ENCODE data around the gene MIA.

MIA gene

GRCh38 chr19:40800339-40800996 lies 25.1 kb downstream of the MIA start:
- H3K9me3 ChIP-seq (ENCODE audit: severe bottlenecking) = no peaks in the 10 kb centered on the region
- TF ChIP-seq, protein P1, sequence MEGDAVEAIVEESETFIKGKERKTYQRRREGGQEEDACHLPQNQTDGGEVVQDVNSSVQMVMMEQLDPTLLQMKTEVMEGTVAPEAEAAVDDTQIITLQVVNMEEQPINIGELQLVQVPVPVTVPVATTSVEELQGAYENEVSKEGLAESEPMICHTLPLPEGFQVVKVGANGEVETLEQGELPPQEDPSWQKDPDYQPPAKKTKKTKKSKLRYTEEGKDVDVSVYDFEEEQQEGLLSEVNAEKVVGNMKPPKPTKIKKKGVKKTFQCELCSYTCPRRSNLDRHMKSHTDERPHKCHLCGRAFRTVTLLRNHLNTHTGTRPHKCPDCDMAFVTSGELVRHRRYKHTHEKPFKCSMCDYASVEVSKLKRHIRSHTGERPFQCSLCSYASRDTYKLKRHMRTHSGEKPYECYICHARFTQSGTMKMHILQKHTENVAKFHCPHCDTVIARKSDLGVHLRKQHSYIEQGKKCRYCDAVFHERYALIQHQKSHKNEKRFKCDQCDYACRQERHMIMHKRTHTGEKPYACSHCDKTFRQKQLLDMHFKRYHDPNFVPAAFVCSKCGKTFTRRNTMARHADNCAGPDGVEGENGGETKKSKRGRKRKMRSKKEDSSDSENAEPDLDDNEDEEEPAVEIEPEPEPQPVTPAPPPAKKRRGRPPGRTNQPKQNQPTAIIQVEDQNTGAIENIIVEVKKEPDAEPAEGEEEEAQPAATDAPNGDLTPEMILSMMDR (IDR thresholded peaks at IDR 0.05; ENCODE audit: poor library complexity, severe bottlenecking) = no peak
- DNase-seq (ENCODE audit: low spot score) (no peak), ATAC-seq (ENCODE audit: low read depth) (no peak)
- peak overlapping the region; percentile 79 for H3K27ac ChIP-seq (ENCODE audit: poor library complexity, severe bottlenecking)
- peaks cover 46% of the 10 kb centered on the region for H3K36me3 ChIP-seq (ENCODE audit: low read depth)
- H3K4me3 ChIP-seq (ENCODE audit: severe bottlenecking) = peak overlapping the region; percentile 98
- H3K4me1 ChIP-seq (ENCODE audit: insufficient read depth, poor library complexity, severe bottlenecking) = peaks cover 31% of the 10 kb centered on the region
- no peaks in the 10 kb centered on the region for H3K27me3 ChIP-seq (ENCODE audit: insufficient read depth, poor library complexity, severe bottlenecking)

- Histone ChIP-seq H3K9me3 (ENCODE audit: severe bottlenecking) (no peaks in the 10 kb centered on the region), H3K36me3 (ENCODE audit: low read depth) (peaks cover 51% of the 10 kb centered on the region), H3K4me1 (ENCODE audit: insufficient read depth, poor library complexity, severe bottlenecking) (peaks cover 31% of the 10 kb centered on the region), H3K27ac (ENCODE audit: poor library complexity, severe bottlenecking) (no peak overlapping the region), H3K27me3 (ENCODE audit: insufficient read depth, poor library complexity, severe bottlenecking) (no peaks in the 10 kb centered on the region), H3K4me3 (ENCODE audit: severe bottlenecking) (no peak overlapping the region)
- ATAC-seq (ENCODE audit: low read depth) (no peak), DNase-seq (ENCODE audit: low spot score) (no peak)
- TF ChIP-seq, protein P1 (IDR thresholded peaks at IDR 0.05; ENCODE audit: poor library complexity, severe bottlenecking) = no peak
These were observed 25.7 kb downstream of the MIA start for GRCh38 chr19:40800997-40801377.

- DNase-seq (ENCODE audit: low spot score) (no peak), ATAC-seq (ENCODE audit: low read depth) (no peak)
- no peaks in the 10 kb centered on the region for H3K9me3 ChIP-seq (ENCODE audit: severe bottlenecking)
- H3K27me3 ChIP-seq (ENCODE audit: insufficient read depth, poor library complexity, severe bottlenecking) = no peaks in the 10 kb centered on the region
- TF ChIP-seq, protein P1 (IDR thresholded peaks at IDR 0.05; ENCODE audit: poor library complexity, severe bottlenecking) = no peak
- H3K4me1 ChIP-seq (ENCODE audit: insufficient read depth, poor library complexity, severe bottlenecking) = peaks cover 31% of the 10 kb centered on the region
- peak overlapping the region; percentile 18 for H3K27ac ChIP-seq (ENCODE audit: poor library complexity, severe bottlenecking)
- H3K4me3 ChIP-seq (ENCODE audit: severe bottlenecking) = no peak overlapping the region
- peaks cover 56% of the 10 kb centered on the region for H3K36me3 ChIP-seq (ENCODE audit: low read depth)
These were observed 26.3 kb downstream of the MIA start for GRCh38 chr19:40801426-40802299.

DNA sequence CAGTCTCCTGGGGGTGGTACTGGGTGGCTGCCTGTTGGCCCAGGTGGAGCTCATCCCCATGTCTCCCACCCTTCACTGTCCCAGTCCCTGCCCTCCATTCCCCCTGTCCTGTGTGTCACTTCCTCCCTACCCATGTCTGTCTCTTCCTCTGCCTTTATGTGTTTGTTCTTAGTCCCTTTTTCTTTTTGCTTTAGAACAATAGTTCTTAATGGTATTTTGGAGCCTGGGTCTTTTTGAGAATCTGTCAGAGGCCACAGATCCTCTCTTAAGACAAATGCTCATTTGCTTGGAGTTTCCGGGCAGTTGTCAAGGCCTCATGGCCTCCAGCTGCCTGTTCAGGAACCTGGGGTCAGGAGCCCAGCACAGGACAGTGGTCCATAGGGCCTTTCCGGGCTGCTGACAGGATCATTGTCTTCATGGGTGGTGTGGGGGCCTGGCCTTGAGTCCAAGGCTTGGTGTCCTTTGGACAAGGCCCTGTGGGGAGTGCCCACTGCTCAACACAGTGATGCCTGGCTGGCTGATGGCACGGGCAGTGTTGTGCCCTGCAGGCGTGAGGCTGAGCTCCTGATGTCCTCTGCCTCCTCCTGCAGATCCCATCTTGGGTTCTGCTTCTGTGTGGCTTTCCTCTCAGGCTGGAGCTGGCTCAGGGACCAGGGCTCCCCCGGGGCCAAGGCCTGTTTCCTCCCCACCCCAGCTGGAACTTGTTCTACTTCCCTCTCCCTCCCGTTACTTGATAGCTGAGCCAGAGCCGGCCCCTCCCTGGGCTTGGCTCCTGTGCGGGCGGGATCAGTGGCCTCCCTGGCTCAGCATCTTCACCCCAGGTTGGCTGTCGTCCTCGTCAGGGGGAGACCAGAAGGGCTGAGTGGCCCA lies 27.2 kb downstream of the MIA start:
- TF ChIP-seq, protein P1 (IDR thresholded peaks at IDR 0.05; ENCODE audit: poor library complexity, severe bottlenecking) = no peak
- H3K27me3 ChIP-seq (ENCODE audit: insufficient read depth, poor library complexity, severe bottlenecking) = no peaks in the 10 kb centered on the region
- DNase-seq (ENCODE audit: low spot score) (no peak), ATAC-seq (ENCODE audit: low read depth) (no peak)
- H3K27ac ChIP-seq (ENCODE audit: poor library complexity, severe bottlenecking) = peak overlapping the region; percentile 18
- H3K4me3 ChIP-seq (ENCODE audit: severe bottlenecking) = no peak overlapping the region
- H3K4me1 ChIP-seq (ENCODE audit: insufficient read depth, poor library complexity, severe bottlenecking) = peaks cover 31% of the 10 kb centered on the region
- peaks cover 62% of the 10 kb centered on the region for H3K36me3 ChIP-seq (ENCODE audit: low read depth)
- H3K9me3 ChIP-seq (ENCODE audit: severe bottlenecking) = no peaks in the 10 kb centered on the region

All from RWPE2 (cell line).